MV-4-11 (cell line): ENCODE measurements around the gene RGS7.
"Not testable (repeated sequence)": the region's sequence is repeated elsewhere in the genome, so short reads cannot be mapped to it uniquely, and the experiment has no call there.

Experiments
- DNase-seq: peaks from one replicate; lab custom pipeline; 2025; lab: John Stamatoyannopoulos, UW

RGS7 gene

GRCh38 chr1:240783728-240784137, 573.3 kb downstream of the RGS7 start:
- DNase-seq = not testable (repeated sequence)

- no peak for DNase-seq
These were observed 580.8 kb downstream of the RGS7 start for GRCh38 chr1:240776237-240776636.

- DNase-seq = no peak
These were observed 584.9 kb downstream of the RGS7 start for GRCh38 chr1:240772131-240772530.

- DNase-seq = no peak
These were observed 585.6 kb downstream of the RGS7 start for GRCh38 chr1:240771450-240771849.

GRCh38 chr1:240768979-240769378, 588.0 kb downstream of the RGS7 start:
- DNase-seq = no peak

GRCh38 chr1:240766831-240767230, 590.2 kb downstream of the RGS7 start:
- no peak for DNase-seq

GRCh38 chr1:240765732-240766363, 591.2 kb downstream of the RGS7 start:
- no peak for DNase-seq

GRCh38 chr1:240763771-240764170, 593.2 kb downstream of the RGS7 start:
- no peak for DNase-seq

GRCh38 chr1:240763095-240763494, 593.9 kb downstream of the RGS7 start:
- DNase-seq = not testable (repeated sequence)

- DNase-seq = not testable (repeated sequence)
These were observed 594.5 kb downstream of the RGS7 start for GRCh38 chr1:240762471-240762987.

- not testable (repeated sequence) for DNase-seq
These were observed 598.2 kb downstream of the RGS7 start for GRCh38 chr1:240758777-240759176.

- no peak for DNase-seq
These were observed 598.7 kb downstream of the RGS7 start for GRCh38 chr1:240758296-240758695.

- no peak for DNase-seq
These were observed 609.1 kb downstream of the RGS7 start for GRCh38 chr1:240747907-240748306.

GRCh38 chr1:240743705-240744104, 613.3 kb downstream of the RGS7 start:
- DNase-seq = no peak

GRCh38 chr1:240739754-240740153, 617.3 kb downstream of the RGS7 start:
- DNase-seq = no peak

- DNase-seq = no peak
These were observed 617.9 kb downstream of the RGS7 start for GRCh38 chr1:240739139-240739538.

GRCh38 chr1:240737766-240738265, 619.2 kb downstream of the RGS7 start:
- no peak for DNase-seq

GRCh38 chr1:240737298-240737697, 619.7 kb downstream of the RGS7 start:
- DNase-seq = no peak

- not testable (repeated sequence) for DNase-seq
These were observed 622.3 kb downstream of the RGS7 start for GRCh38 chr1:240734705-240735104.

GRCh38 chr1:240734001-240734400, 623.0 kb downstream of the RGS7 start:
- no peak for DNase-seq

GRCh38 chr1:240732390-240732789, 624.6 kb downstream of the RGS7 start:
- peak; percentile 37 for DNase-seq
